ENCODE measurements around the gene LDLRAD3.
"Not testable (repeated sequence)": the region's sequence is repeated elsewhere in the genome, so short reads cannot be mapped to it uniquely, and the experiment has no call there.

Gene LDLRAD3

DNA sequence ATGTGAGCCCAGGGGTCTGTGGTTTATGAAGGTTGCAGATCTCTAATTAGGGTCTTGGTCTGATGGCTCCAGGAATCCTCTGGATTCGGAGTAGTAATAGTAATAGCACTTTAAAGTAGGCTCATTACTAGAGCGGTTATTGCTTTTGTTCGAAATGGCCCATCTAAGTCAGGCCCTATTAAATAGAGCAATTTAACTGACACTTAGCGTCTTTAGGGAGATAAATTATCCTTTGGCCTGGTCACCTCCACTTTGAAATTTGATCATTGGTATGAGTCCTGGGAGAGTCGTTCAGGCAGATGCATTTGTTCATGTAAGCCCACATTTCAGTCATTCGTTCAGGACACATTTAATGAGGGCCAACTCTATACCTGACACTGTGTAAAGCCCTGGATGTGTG, 54.8 kb downstream of the LDLRAD3 start:
- no peak for DNase-seq

DNA sequence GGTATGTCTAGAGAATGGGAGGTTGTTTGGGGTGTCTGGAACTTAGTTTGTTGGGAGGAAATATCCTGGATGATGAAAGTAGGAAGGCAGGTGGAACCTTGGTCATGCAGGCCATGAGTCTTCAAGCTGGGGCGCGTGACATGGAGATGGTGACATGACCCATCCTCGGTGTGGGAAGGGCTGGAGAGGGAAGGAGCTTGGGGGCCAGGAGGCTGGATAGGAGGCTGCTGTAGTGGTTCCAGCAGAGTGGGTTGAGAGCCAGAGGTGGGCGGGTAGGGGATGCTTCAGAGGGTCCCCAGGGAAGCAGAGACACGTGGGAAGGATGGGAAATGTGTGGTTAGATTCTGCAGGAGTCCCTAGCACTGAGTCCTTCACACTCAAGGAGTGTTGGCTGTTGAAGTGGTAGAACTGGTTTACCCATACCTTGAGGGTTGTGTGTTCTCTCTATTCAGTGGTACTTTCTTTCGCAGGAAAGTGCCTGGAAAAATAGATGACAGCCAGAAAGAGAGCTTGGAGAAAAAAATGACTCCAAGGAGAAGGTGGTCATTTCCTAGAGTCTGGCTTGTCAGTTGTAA, 56.8 kb downstream of the LDLRAD3 start:
- no peak for DNase-seq

DNA sequence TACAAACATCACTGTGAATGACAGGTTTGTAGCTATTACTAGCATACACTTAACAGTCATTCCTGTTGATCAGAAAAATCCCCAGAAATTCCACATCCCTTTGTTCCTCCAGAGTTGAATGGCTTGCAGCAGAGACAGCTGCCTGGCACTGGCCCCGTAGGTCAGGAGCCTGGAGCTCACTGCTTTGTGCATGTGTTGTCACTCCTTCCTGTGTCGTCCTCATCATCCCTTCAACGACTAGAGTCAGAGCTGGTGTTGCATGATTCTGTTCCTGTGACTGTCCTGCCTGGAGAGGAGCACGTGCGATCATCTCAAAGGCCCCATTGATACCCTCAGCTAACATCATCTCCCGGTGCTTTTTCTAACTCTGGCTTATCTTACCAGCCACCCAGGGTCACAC, 58.3 kb downstream of the LDLRAD3 start:
- no peak for DNase-seq

DNA sequence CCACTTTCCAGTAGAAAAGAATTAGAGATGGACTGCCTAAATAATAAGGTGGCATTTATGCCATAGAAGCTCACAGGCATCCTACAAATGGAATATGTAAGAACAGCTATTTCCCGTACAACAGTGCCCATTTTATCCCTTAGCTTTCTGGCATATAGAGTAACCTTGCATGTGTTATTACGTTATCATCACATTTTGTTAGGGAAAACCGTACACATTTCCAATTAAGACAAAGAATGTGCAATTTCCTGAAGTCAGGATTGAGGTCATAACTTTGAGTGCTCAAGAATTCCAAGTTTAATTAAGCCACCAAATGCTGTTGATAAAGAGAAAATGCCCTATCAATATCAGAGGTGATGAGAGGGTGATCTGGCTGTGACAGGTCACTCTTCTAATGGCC, 58.9 kb downstream of the LDLRAD3 start:
- DNase-seq, result no peak

DNA sequence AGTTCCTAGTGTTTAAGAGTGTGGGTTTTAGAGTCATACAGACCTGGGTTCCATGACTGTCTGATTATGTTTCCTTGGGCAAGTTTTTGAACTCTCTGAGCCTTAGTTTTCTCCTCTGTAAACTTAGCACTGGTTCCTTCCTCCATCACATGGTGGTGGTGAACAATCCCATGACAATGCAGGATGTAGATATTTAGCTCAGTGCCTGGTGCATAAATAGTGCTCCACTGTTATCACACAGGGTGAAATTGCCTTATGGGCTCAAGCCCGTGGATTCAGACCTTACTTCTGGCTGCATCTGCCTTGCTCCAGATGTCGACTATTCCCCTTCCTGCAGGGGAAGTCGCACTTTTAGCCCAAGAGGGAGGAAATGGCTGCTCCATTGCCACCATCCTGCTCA, 62.7 kb downstream of the LDLRAD3 start:
- DNase-seq, result no peak

DNA sequence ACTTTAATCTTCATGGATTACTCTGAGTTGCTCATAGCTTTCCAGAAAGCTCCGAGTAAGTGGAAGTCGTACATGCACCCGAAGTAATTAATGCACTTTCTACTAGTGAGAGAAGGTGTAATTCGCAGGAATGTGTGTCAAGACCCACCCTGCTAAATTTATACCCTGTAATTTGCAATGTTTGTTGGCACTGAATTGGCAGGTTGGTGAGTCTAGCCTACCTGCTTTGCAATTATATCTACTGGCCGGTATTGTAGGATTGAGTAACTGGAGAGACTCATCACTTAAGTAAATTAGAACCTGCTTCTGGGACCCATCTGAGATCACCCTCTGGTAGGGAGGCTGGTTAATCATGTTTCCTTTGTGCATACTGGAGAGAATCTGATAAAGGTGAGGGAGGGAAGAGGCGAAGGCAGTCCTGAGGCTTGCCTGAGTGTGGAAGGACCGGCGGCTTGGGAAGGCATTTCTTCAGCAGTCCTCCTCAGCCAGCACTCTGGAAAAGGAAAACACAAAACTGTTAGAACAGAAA, 63.3 kb downstream of the LDLRAD3 start:
- no peak for DNase-seq

DNA sequence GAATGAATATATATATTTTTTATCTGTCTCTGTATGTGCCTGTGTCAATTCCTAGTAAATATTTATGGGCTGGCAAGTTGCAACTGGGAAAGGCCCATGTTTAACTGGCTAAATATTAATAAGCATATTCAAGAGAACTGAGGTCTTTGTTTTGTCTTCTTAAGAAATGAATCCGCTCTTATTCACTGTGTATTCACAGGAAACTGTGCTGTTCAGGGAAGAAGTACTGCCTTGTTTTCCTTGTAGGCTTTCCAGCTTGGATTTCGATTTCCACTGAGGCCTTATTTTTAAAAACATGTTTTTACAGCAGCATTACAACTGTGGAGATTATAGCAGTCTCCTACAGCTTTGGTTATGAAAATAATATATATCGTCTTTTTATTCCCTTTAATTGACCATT, 64.7 kb downstream of the LDLRAD3 start:
- DNase-seq, result no peak

DNA sequence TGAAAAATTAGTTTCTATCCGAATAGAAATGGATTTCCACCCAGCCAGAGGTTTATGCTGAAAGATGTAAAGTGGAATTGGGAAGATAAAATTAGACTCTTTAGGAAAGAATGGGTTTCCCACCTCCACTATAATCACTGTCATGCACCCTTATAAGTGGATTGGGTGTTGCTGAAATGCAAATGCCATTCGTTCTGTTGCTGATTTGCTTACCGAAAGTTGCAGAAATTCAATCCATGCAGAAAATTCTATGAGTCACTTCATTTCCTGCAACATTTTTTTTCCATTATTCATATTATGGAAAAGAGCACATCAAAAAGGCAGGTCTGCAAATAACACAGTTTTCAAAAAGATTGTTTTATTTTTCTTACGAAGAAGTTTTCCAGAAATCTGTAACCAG, 65.6 kb downstream of the LDLRAD3 start:
- no peak for DNase-seq

DNA sequence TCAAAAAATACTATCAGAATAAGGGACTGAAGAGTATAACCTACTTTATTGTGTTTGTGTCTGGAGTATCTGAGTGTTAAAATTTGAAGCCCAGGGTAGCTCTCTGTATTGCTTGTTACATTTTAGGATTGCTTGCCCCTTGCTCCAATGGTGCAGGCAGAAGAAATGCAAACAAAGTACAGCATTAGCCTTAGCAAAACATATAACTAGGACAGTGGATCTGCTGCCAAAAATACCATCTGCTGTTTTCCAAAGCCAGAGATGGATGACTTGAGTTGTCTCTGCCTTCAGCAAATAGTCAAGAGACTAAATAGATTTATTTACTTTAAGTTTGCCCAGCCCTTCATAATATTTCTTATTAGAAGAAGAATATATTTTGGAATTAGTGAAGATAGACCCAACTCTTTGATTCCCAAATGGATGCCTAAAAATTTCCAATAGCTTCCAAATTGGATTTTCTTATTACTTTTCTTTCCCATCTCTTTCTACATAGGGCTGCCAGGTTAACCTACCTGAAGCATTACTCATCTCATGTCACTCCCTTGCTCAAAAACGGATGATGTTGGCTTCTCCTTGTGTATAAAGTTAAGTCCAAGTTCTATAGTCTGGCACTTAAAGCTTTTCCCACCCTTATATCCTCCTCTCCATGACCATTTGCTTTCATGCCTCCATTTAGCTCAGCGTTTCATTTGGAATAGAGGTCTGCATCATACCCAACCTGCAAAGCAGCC, 66.3 kb downstream of the LDLRAD3 start:
- no peak for DNase-seq

DNA sequence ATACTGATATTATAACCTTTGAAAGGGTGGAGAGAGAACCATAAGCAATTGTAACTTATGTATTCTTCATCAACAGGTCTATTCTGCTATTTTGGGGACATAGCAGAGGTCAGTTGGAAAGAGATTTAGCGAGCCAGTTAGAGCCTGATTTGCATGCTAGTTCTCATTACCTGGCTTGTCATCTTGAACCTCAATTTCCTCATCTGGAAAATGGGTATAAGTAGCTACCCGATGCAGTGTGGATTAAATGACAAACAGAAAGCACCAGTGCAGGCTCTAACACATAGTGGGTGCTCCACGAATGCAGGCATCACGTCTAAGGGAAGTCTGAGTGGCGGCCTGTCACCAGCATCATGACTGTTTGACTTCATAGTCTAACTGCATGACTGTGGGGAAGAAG, 67.7 kb downstream of the LDLRAD3 start:
- no peak for DNase-seq

DNA sequence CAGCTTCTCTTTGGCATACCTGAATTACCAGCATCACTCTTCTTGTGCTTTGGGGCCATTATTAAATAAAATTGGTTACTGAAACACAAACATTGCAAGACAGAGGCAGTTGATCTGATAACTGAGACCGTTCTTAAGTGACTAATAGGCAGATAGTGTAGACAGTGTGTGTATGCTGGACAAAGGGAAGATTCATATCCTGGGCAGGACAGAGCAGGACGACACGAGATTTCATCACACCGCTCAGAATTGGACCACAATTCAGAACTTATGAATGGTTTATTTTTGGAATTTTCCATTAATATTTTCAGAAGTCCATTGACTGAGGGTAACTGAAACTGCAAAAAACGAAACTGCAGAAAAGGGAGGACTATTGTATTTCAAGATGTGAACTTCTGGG, 68.6 kb downstream of the LDLRAD3 start:
- DNase-seq, result no peak

DNA sequence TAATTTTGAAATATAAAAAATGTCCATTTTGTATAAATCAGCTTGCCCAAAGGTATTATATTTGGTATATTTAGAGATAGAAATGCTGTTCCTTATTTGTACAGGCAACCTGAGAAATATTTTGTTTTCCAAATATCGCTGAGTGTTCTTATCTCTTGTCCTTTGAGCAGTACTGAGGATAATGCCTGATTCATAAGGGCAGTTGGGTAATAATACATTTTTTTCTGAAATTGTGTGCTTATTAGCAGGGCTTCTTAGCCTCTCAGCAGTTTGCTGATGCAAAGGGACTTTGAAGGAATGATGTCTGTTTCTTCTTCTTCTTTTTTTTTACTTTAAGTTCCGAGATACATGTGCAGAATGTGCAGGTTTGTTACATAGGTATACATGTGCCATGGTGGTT, 69.1 kb downstream of the LDLRAD3 start:
- no peak for DNase-seq

DNA sequence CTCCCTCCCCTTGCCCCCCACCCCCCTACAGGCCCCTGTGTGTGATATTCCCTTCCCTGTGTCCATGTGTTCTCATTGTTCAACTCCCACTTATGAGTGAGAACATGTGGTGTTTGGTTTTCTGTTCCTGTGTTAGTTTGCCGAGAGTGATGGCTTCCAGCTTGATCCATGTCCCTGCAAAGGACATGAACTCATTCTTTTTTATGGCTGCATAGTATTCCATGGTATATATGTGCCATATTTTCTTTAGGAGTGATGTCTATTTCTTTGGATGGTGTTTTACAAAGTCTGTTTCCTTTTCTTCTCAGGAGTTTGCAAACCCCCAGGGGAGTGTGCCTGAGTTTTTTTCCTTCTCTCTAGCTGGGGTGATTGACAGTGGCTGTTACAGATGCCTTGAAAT, 69.6 kb downstream of the LDLRAD3 start:
- not testable (repeated sequence) for DNase-seq

DNA sequence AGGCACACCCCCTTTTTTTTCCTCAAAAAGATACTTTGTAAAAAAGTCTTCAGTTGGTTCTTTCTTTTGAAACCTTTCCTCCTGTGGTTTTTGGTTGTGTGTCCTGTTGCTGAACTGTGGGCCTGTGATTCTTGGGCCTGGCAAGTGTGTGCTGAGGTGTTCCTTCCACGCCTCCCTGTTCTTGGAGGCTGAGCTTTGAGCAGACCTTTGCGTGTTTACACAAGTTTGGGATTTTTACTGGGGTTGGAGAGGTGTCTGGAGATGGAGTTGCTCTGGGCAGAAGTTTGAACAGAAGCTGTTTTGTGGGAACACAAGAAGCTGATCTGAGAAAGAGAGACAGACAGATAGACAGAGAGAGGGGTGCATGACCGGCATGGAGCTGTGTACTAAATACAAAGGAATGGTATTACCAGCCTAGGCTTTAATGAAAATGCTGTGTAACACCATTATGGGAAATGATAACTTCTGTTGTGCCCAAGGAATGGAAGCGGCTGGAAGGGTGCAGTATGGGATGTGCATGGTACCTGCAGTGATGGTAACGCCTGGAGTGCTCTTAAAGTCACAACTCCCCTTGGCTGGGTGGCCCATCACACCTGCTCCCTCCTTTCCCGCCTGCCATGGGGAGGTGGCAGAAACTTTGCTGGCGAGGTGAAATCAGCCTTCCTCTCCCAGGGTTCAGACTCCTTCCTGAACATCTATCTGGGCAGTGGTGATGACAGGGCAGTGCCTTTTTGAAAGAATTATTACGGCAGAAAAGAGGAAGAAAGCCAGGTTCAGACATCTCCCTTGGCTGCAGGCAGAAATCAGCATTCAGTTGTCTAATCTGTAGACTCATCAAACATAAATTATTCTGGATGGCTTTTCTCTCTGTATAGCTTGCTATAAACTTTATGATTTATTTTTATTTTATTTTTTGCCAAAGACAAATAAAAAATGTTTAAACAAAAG, 70.4 kb downstream of the LDLRAD3 start:
- no peak for DNase-seq

DNA sequence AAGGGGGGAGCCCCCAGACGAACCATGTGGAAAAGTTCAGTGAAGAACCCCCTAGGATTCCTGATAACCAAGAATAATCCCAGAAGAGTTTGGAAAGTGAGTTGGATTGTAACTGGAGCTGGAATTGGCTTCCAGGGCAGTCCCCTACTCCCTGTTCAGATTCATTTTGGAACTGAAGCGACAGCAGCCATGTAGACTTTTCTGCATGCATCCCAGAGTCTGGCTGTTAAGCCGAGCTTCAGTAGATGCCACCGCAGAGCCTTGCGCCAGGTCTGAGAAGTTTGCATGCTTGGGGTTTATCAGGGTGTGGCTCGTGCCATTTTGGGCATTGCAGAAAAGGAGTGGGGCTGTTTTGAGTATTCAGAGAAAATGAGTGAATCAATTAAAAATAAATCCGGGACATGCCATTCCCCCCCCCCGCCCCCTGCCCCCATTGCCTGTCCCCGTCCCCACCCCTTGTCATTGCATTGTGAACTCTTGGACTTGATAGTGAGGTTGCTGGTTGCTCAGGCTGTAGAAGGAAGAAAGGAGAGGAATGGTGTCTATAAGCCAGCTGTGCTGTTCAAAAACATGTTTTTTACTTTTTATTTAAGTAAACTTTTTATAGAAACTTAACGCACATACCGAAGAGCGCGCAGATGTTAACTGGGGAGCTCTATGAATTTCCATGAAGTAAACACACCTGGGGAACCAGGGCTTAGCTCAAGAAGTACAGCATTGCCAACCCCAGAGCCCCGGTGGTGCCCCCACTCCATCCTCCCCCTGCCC, 71.2 kb downstream of the LDLRAD3 start:
- DNase-seq, result no peak

DNA sequence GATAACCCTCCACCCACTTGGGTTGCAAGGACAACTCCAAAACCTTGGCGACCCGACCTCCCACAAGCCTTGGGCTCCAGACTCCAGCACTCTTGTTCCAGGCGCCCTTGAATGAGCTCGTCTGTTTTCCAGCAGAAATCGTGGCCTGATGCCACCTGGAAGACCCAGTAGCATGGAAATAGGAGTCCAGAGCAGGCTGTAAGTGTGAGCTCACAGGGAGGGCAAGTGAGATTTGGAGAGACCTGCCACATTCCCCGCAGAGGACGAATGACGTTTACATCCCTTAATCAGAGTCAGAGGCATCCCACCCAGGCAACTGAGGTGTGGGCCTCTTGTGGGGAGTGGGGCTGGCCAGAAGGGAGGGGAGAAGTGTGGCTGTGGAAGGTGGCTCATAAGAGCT, 71.9 kb downstream of the LDLRAD3 start:
- DNase-seq, result no peak

DNA sequence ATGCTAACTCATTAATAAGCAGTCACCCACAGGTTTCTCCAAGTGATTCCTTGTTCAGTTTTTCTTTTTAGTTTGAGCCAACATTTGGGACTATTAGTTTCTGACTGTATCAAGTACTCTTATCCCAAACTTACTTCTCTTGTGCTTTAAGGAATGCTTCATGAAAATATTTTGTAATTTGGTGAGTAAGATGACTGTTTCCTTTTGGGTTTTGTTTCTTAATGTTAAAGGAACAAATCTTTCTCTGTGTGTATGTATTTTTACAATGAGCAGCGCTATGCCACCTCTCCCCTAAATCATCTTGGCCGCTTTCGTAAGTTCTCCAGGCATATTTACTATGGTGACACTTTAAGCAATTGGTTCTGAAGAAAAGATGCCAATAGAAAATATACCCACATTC, 72.4 kb downstream of the LDLRAD3 start:
- DNase-seq, result no peak

DNA sequence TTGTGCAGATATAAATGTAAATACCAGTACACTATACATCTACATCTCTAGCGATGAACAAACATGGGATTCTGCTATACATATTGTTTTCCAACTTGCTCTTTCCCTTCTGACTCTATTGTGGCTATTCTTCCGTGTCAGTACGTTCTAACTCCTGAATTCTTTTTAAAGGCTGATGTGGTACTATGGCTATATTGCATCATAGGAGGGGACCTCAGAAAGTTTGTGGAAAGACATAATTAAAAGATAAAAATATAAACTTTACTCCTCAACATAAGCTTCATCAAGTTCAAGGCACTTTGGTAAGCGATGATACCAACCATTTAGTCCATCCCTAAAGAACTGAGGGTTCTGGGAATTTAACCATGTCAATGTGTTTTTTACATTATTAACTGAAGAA, 72.8 kb downstream of the LDLRAD3 start:
- DNase-seq, result no peak

DNA sequence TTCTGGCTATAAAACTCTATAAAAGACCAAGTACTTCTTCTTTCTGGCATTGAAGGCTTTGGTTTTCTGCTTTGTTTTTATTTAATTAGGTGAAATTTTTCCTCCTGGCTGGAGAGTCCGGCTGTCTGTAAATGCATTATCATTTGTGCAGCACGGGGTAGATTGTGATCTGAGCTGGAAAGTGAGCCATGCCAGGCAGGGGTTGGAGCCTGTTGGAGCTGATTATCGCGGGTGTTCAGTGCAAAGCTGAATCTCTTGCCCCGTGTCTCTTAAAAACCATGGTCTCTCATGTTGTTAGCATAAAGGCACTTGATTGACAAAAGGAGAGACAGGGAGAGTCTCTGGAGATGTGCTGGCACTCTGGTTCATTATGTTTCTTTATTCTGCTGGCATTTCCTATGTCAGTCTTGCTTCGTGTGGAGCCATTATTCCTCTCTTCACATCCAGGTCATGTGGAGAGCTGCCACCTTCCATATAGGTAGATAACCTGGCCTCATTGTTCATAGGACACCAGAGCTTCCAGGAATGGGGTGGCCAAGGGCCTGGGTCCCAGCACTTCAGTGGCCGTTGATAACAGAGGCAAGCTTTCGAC, 75.2 kb downstream of the LDLRAD3 start:
- no peak for DNase-seq

DNA sequence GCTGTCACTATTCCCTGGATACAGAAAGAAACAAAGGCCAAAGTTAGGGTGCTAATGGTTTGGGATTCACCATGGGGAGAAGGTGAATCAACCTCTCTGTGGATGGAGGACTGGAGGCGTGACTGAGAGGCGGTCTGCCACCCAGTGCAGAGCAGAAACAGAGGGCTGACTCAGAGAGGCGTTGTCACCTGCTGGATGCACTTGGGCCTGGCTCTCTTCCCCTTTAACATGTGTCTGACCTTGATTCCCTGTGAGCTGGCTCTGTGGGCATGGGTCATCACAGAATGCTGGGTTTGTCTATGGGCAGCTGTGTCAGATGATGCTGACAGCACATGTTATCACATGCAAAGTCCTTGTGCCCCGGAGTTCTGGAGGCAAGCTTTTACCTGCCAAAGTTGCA, 75.9 kb downstream of the LDLRAD3 start:
- DNase-seq, result no peak

DNA sequence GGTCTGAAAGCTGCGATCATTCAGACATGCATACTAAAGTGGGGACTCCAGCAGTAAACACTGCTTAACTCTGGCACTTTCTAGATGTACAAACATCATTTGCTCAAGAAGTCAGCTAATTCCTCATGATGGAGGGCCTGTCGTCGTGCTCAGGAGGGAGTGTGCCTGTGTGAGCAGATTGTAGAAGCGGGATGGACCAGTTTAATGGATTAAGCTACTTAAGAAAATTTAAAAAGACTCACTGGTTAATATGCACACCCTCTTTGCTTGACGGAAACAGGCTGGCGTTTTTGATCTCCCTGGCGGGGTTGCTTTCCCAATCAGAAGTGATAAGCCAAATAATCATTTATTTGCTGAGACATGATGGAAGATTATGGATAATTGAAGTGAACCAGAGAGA, 79.0 kb downstream of the LDLRAD3 start:
- no peak for DNase-seq

DNA sequence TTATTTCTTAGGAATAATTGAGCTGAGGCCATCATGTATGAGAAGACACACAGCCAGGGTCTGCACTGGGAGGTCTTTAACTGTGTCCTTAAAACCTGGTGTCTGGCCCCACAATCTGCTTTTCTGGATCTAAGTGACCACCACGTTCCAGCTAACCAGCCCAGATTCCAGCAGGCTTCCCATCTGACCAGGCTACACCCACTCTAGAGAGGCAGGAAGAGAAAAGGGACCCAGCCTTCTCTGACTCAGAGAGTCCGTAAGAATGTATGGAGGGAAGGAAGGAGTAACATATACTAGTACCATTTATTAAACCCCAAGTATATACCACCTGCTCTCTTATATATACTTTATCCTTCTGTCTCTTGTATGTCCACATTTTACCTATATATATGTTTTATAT, 80.1 kb downstream of the LDLRAD3 start:
- DNase-seq, result no peak

DNA sequence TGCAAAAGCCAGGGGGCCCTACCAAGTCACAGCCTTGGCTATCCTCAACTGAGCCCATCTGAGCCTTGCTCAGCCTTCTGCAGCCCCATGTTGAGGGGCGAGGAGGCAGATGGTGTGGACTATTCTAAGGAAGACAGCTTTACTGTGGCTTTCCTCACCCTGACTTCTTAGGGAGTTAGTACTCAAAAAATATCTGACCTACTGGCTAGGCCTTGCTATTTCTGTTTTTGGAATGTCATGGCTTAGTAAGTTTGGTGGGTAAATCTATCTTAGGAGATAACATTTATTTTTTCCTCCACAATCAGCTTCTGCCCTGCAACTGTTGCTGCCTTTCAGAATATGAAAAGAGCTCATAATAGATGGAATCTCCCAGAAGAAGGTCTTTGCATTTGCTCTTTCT, 80.9 kb downstream of the LDLRAD3 start:
- DNase-seq, result no peak

Measured in stimulated activated naive CD4-positive, alpha-beta T cell treated with Interleukin-2 at 50 U/mL for 16 hours (primary cell).